Activated CD8-positive, alpha-beta memory T cell treated with anti-CD3 and anti-CD28 coated beads for 1 hour (primary cell): ENCODE measurements around the gene WIZ.

Experiments
- DNase-seq, 2 donors: peaks; one replicate each; pipeline ENCODE4 v3.0.0-alpha.2; 2020; ENCODE audit warnings: low read depth in 1 of 2; ENCODE audit errors: extremely low read depth in 1 of 2

WIZ gene

DNA sequence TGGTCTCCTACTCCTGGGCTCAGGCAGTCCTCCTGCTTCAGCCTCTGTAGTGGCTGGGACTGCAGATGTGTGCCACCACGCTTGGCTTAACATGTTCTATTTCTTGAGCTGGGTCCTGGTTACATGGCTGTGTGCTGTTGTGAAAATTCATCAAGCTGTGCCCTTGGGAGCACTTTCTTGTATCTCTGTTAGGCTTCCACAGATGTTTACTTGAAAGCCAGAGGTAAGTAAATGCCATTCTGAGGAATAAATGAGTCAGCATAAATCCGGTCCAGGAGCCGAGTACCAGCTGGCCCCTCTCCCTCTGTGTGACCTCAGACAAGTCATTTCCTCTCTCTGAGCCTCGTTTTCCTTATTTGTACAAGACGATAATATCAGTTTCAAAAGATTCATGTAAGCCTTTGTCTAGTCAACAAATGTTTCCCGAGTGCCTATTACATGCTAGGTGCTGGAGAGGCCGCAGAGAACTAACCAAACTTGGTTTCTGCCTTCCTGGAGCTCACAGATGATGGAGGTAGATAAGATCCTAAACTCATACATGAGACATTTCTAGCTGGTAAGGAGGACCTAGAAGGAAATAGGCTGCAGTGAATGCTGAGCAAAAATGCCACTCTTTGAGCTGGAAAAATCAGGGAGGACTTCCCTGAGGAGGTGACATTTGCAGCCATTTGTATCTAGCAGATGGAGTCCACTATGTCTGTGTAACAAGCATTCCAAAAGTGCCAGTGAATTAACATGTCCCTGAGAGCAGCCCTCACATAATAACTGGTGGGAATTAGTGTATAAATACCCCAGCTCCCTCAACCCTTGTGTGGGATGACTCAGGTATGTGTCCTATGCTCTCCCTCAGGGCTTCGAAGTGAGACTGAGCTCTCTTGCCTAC is 17.3 kb upstream of the WIZ start:
- peak; percentile 17 to 37 for DNase-seq

DNA sequence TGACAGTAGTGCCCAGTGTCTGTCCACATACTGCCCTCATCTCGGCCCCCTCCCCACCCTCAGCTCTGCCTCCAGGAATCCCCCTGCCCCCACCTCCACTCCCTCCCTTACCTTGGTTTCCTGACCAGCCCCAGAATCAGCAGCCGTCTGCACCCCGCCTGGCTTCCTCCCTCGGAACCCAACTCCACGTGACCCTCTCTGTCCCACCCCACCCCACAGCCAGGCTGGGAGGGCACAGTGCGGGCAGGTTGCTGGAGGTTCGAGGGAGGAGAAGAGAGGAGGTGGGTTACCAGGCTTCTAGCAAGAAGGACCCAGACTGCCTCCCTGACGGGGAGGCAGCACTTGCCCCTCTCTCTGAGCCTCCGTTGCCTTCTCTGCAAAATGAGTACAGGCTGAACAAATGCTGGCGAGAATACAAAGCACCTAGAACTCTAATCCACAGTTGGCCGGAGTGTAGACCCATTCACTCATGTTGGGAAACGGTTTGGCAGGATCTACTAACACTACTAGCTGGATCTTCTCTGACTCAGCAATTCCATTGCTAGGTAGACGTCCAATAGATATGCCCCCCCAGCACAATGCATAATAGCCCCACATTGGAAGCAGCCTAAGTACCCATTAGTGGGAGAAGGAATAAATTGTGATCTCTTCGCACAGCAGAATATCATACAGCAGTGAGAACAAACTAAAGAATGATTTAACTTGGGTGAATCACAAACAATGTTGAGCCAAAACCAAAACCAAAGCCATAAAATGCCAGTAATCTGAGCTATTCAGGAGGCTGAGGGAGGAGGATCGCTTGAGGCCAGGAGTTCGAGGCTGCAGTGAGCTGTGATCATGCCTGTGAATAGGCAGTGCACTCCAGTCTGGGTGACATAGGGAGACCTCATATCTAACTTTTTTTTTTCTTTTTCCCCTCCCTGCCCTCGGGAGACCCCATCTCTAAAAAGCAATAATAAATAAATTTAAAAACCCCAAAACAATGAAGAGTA is 14.9 kb upstream of the WIZ start, which contains the start of gene RASAL3:
RASAL3 (minus strand) TSS at position 151 of the 992 bp plus-strand sequence. CDS start 186 bp downstream, outside the sequence.
- DNase-seq, result peak; percentile 48 to 61

DNA sequence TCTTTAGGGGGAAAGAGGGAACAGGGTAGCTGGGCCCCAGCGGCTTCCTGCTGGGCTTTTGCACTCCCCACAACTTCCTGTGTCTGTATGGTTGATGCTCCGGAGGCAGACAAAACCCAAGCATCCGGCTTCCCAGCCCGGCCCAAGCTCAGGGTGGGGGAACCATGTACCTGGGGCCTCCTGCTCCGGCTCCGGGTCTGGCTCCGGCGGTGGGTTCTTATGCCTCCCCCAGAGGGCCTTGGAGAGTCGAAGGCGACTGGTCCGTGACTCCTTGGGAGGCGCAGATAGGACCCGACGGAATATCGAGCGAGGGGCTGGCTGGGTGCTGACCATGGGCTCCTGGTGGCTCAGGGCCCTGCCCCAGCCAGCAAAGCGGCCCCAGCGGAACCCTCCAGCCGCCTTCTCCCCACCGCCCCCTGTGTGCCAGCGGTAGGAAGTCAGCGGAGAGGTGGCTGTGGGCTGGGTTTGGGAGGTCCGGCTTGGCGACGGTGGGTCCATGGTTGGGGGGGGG is 14.2 kb upstream of the WIZ start:
- peak; percentile 52 to 60 for DNase-seq

DNA sequence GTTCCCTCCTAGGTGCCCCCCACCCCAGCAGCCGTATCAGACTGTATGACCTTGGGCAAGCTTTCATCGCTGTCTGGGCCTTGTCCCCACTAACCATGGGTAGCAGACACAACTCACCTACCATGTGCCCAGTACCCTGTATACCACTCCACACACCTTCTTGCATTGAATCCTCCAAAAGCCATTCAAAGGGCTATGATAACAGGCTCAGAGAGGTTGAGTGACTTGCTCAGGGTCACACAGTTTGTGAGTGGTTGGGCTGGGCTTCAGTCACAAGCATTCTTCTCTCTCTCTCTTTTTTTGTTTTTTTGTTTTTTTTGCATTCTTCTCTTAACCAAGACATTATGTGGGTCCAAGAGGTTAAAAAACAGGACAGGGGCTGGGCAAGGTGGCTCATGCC is 11.9 kb upstream of the WIZ start:
- DNase-seq, result no peak

GRCh38 chr19:15457701-15458484 is 8.1 kb upstream of the WIZ start:
- DNase-seq, result no peak

DNA sequence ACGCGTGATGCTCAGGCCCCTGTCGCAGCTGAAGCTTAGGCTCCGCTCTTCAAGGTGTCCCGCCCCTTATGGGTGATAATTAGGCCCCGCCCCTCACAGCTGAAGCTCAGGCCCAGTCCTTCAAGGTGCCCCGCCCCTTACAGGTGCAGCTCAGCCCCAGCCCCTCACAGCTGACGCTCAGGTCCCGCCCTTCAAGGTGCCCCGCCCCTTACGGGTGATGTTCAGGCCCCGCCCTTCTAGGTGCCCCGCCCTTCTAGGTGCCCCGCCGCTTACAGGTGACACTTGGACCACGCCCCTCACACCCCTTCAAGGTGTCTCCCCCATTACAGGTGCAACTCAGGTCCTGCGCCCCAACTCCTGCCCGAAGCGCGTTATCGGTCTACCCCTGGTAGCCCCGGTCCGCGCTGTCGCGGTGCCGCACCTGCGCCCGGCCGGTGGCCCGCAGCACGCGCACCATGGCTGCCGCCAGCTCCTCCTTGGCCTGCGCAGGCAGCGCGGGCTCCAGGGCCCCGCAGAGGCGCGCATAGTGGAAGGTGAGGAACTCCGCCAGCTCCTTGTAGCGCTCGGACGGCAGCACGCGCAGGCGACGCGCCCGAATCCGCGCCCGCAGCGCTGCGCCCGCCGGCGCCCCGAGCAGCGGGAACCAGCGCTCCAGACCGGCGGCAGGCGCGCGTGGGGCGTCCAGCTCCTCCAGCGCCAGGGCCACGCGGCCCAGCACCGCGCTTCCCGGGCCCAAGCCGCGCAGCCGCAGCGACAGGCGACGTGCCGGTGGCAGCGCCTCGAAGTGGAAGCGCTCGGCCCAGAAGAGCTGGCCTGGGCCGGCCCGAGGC is 7.3 kb upstream of the WIZ start:
- no peak for DNase-seq

- DNase-seq, result no peak
These were observed 6.7 kb upstream of the WIZ start for GRCh38 chr19:15456441-15456840.

GRCh38 chr19:15455996-15456395 is 6.2 kb upstream of the WIZ start:
- DNase-seq, result no peak

DNA sequence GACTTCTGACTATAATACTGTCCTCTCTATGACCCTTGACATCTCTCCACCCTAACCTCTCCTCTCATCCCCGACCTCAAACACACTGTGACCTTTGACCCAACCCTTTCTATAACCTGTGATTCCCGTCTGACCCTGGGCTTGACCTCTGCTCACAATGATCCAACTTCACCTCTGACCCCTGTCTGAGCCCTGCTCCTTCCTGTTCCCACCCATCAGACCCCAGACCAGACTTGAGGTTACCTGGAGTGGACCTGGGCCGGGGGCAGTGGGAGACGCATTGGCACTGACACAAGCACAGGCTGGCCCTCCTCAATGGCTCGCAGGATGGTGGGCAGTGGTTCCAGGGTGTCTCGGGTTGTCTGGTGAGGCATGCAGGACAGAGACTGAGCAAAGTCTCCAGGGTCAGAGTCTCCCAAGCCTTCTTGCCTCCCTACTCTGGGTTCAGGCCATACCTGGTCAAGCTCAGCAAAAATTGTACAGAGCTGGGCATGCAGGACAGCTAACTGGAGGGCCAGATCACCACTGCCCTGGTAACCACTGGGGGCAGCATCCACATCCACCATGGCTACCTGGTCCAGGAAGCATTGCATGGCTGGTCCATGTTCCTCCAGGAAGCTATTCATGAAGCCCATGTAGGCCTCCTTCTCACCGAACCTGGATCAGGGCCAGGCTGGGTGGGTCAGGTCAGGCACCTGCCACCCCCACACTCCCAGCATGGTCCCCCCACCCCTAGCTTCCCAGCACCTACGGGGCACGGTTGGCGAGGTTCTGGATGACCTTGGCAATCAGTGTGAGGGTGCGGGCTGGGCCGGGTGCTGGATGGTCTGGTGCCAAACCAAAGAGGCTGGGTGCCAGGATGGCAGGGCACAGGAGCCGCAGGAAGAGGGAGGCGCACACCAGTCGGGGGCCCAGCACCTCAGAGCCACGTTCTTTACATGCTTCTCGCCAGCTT is 4.4 kb upstream of the WIZ start:
- DNase-seq, result no peak

GRCh38 chr19:15453091-15453578 is 3.4 kb upstream of the WIZ start:
- no peak for DNase-seq

DNA sequence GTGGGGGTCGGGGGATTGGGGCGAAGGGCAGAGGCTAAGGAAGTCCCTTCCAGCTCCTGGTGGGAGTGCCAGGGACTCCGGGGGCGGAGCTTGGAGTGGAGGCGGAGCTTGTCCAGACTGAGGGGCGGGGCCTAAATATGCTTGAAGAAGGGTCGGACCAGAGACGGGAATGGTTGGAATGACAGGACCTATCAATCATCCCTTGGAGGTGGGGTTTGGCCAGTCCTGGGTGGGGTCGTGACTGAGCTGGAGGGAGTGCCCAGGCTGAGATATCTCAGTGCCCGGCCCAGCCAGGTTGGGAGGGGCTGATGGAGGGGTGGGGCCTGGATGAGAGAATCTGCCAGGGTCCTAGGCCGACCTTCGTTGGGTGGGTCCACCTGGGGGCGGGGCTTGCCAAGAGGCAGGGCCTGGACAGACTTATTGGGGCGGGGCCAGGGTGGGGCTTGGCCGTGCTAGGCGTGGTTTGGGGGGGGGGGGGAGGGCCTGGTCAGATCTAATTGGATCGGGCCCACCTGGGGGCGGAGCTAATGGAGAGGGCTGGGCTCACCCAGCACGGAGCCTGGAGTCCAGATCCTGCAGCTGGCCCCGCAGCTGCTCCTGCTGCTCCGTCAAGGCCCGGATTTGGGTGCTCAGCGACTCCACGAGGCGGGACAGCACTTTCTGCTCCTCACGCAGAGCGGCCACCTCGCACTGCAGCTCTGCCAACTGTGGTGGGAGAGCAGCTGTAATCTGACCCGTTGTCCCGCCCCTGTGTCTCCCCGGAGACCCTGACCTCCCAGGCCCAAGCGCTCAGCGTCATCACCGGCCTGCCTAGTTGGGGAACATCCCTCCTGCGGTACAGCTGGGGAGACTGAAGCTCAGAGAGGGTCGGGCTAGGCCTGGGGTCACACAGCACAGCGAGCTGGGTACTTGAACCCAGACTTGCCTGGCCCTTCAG is 2.6 kb upstream of the WIZ start:
- no peak for DNase-seq

- no peak for DNase-seq
These were observed 753 bp upstream of the WIZ start for GRCh38 chr19:15450528-15450890.

- no peak for DNase-seq
These were observed 757 bp downstream of the WIZ start for GRCh38 chr19:15448778-15449619.

DNA sequence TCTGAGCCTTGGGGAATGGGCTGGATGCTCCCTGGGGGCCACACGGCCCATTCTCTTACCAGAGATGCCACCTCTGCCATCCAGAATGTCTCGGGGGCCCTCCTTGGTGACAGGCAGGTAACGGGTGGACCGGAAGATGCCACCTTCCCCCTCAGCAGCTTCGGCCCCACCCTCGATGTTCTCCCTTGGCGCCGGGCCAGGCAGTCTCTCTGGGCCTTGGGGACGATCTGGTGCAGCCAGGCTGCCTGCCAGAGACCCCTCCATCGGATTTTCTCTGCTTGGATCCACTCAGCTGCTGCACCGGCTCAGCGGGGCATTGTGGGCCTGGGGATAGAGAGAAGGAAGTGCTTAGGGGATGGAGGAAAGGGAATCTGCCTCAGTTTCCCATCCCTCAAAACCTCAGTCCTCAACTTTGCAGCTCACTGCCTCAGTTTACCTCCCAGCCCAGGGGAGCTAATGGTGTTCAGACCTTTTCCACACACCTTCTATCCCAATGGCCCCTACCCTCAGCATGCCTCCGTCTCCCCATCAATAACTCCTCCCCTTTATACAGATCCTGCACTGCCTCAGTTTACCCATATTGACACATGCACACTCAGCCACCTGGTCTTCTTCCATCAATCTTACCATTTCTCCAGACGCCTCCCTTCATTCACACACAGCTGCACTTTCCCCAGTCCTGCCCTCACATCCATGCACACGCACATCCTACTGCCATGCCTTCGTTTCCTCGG is 1.5 kb downstream of the WIZ start:
- no peak for DNase-seq

DNA sequence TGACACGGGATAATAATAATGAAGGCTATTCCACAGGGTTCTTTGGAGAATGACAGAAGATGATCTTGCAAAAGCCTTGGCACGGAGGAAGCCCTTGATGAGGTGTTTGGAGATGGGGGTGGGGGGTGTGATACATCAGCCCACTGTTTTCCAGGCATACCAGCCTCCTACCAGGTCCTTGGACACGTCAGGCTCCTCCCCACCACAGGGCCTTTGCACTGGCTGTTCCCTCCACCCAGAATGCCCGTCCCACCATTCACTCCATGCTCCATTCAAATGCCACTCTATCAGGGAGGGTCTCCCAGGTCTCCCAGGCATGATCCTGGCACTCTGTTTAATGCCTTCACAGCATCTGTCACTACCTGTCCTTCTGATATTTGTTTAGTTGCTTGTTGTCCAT is 2.7 kb downstream of the WIZ start:
- no peak for DNase-seq
